ENCODE results near the gene NPB.
A peak's percentile ranks its signal among the peaks of the same experiment; 100 is the strongest.

The NPB gene

GRCh38 chr17:81869221-81870130 lies 32.6 kb upstream of the NPB start:
- DNase-seq (ENCODE audit: low spot score), result no peak

GRCh38 chr17:81870131-81870980 lies 31.7 kb upstream of the NPB start:
- DNase-seq (ENCODE audit: low spot score), result no peak

GRCh38 chr17:81870981-81871386 lies 31.1 kb upstream of the NPB start, which contains the start of gene ARHGDIA:
Gene ARHGDIA, minus strand, starts transcription at chr17:81871337. Its CDS starts 1,407 bp downstream, at chr17:81869930.
- no peak for DNase-seq (ENCODE audit: low spot score)

- DNase-seq (ENCODE audit: low spot score), result peak; percentile 90
These were observed 30.4 kb upstream of the NPB start for GRCh38 chr17:81871387-81872230.

- DNase-seq (ENCODE audit: low spot score), result no peak
These were observed 24.5 kb upstream of the NPB start for GRCh38 chr17:81877569-81877968.

GRCh38 chr17:81878294-81878693 lies 23.7 kb upstream of the NPB start:
- DNase-seq (ENCODE audit: low spot score), result no peak

- DNase-seq (ENCODE audit: low spot score), result no peak
These were observed 22.9 kb upstream of the NPB start for GRCh38 chr17:81879121-81879520.

GRCh38 chr17:81884520-81884919 lies 17.5 kb upstream of the NPB start:
- no peak for DNase-seq (ENCODE audit: low spot score)

GRCh38 chr17:81884968-81885367 lies 17.1 kb upstream of the NPB start:
- DNase-seq (ENCODE audit: low spot score), result no peak

GRCh38 chr17:81885454-81885853 lies 16.6 kb upstream of the NPB start:
- no peak for DNase-seq (ENCODE audit: low spot score)

GRCh38 chr17:81885869-81886548 lies 16.0 kb upstream of the NPB start:
- DNase-seq (ENCODE audit: low spot score), result no peak

- no peak for DNase-seq (ENCODE audit: low spot score)
These were observed 13.7 kb upstream of the NPB start for GRCh38 chr17:81888105-81888987.

- DNase-seq (ENCODE audit: low spot score), result no peak
These were observed 12.9 kb upstream of the NPB start for GRCh38 chr17:81888988-81889595.

- DNase-seq (ENCODE audit: low spot score), result no peak
These were observed 12.4 kb upstream of the NPB start for GRCh38 chr17:81889602-81890001.

GRCh38 chr17:81890447-81891302 lies 11.4 kb upstream of the NPB start:
- no peak for DNase-seq (ENCODE audit: low spot score)

GRCh38 chr17:81891303-81891552 lies 10.8 kb upstream of the NPB start:
- DNase-seq (ENCODE audit: low spot score), result no peak

GRCh38 chr17:81895400-81895799 lies 6.6 kb upstream of the NPB start:
- no peak for DNase-seq (ENCODE audit: low spot score)

GRCh38 chr17:81898029-81898866 lies 3.8 kb upstream of the NPB start:
- no peak for DNase-seq (ENCODE audit: low spot score)

All from COLO829 (cell line).